ENCODE results near the gene EDEM3.

DNA sequence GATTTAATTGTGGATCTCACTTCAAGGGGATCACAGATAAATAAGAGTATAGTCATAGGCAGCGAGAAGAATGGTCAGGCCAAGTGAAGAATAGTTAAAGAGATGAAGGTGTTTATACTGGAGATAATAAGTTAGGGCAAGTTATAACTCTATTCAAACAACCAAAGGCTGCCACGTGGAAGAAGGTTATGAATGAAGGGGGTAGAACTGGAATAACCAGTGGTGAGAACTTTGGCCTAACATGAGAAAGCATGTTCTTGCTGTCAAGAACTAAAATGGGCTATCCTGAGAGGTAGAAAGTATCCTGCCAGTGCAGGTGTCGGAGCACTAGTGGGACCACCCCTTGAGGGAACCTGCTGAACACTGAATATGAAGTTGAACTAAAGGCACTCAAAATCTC lies 49.6 kb upstream of the EDEM3 start:
- TF ChIP-seq CTCF (IDR thresholded peaks at IDR 0.05) (no peak), CHD2 (IDR thresholded peaks at IDR 0.05; ENCODE audit: low read length, partially characterized antibody) (no peak), FOSL2 (IDR thresholded peaks at IDR 0.05) (no peak), FOSL2 (CRISPR knock-in tag; IDR thresholded peaks at IDR 0.05) (no peak), MAZ (IDR thresholded peaks at IDR 0.05; ENCODE audit: borderline replicate concordance, low read depth, low read length) (no peak), EP300 (IDR thresholded peaks at IDR 0.05) (no peak), POLR2A (IDR thresholded peaks at IDR 0.05; ENCODE audit: low read length) (no peak), NR3C1 (IDR thresholded peaks at IDR 0.05) (no peak), JUNB (IDR thresholded peaks at IDR 0.05) (no peak), HOXB13 (CRISPR knock-in tag; IDR thresholded peaks at IDR 0.05; ENCODE audit: low read depth) (no peak)
- TF ChIP-seq, protein P1, sequence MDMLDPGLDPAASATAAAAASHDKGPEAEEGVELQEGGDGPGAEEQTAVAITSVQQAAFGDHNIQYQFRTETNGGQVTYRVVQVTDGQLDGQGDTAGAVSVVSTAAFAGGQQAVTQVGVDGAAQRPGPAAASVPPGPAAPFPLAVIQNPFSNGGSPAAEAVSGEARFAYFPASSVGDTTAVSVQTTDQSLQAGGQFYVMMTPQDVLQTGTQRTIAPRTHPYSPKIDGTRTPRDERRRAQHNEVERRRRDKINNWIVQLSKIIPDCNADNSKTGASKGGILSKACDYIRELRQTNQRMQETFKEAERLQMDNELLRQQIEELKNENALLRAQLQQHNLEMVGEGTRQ (IDR thresholded peaks at IDR 0.05): no peak
- TF ChIP-seq, protein P2, sequence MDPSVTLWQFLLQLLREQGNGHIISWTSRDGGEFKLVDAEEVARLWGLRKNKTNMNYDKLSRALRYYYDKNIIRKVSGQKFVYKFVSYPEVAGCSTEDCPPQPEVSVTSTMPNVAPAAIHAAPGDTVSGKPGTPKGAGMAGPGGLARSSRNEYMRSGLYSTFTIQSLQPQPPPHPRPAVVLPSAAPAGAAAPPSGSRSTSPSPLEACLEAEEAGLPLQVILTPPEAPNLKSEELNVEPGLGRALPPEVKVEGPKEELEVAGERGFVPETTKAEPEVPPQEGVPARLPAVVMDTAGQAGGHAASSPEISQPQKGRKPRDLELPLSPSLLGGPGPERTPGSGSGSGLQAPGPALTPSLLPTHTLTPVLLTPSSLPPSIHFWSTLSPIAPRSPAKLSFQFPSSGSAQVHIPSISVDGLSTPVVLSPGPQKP (IDR thresholded peaks at IDR 0.05; ENCODE audit: low read depth, low read length): no peak

All from A549 (cell line).